Measurements from ENCODE around the gene PRELID2. TPM values are rescaled to one million over a fixed set of nuclear protein-coding genes. Genes with fewer than 3 reads are reported as not detected.

Gene PRELID2
- total RNA-seq, 2 donors from 2014 or later: 4.1 to 5.4 TPM

- no peaks in the 10 kb centered on the region for H3K36me3 ChIP-seq
- DNase-seq (ENCODE audit: low spot score): no peak
- no peaks in the 10 kb centered on the region for H3K27me3 ChIP-seq (replicated peaks; ENCODE audit: insufficient read depth)
- WGBS: 91% methylated on average over 3 of the region's 3 CpGs
- H3K4me3 ChIP-seq: no peak overlapping the region
- TF ChIP-seq CTCF (IDR thresholded peaks at IDR 0.05) (no peak), POLR2A (IDR thresholded peaks at IDR 0.05) (no peak), POLR2AphosphoS5 (IDR thresholded peaks at IDR 0.05) (no peak)
- H3K9me3 ChIP-seq: no peaks in the 10 kb centered on the region
- intact Hi-C loops (cut with DNase I): no loop called here
- H3K27ac ChIP-seq: no peak overlapping the region
- H3K4me1 ChIP-seq (replicated peaks): no peaks in the 10 kb centered on the region
Measured at GRCh38 chr5:145853781-145854376, 18.7 kb upstream of the PRELID2 start.

- Histone ChIP-seq H3K27me3 (replicated peaks; ENCODE audit: insufficient read depth) (no peaks in the 10 kb centered on the region), H3K27ac (no peak overlapping the region), H3K4me1 (replicated peaks) (no peaks in the 10 kb centered on the region), H3K9me3 (no peaks in the 10 kb centered on the region), H3K4me3 (no peak overlapping the region), H3K36me3 (no peaks in the 10 kb centered on the region)
- DNase-seq (ENCODE audit: low spot score): no peak
- intact Hi-C loops (cut with DNase I): no loop called here
- WGBS: 67% methylated on average over 3 of the region's 3 CpGs
- TF ChIP-seq CTCF (IDR thresholded peaks at IDR 0.05) (no peak), POLR2AphosphoS5 (IDR thresholded peaks at IDR 0.05) (no peak), POLR2A (IDR thresholded peaks at IDR 0.05) (no peak)
Measured at GRCh38 chr5:145852990-145853389, 17.8 kb upstream of the PRELID2 start.

- DNase-seq (ENCODE audit: low spot score): no peak
- Histone ChIP-seq H3K27me3 (replicated peaks; ENCODE audit: insufficient read depth) (no peaks in the 10 kb centered on the region), H3K27ac (no peak overlapping the region), H3K36me3 (no peaks in the 10 kb centered on the region), H3K4me3 (no peak overlapping the region), H3K9me3 (no peaks in the 10 kb centered on the region), H3K4me1 (replicated peaks) (no peaks in the 10 kb centered on the region)
- intact Hi-C loops (cut with DNase I): no loop called here
- TF ChIP-seq POLR2A (IDR thresholded peaks at IDR 0.05): no peak
- no peak for TF ChIP-seq CTCF (IDR thresholded peaks at IDR 0.05)
- TF ChIP-seq POLR2AphosphoS5 (IDR thresholded peaks at IDR 0.05): no peak
- 85% methylated on average over 1 of the region's 1 CpG for WGBS
Measured at GRCh38 chr5:145848854-145849253, 13.7 kb upstream of the PRELID2 start.

- no peak overlapping the region for H3K27ac ChIP-seq
- no peaks in the 10 kb centered on the region for H3K4me1 ChIP-seq (replicated peaks)
- H3K4me3 ChIP-seq: no peak overlapping the region
- TF ChIP-seq POLR2AphosphoS5 (IDR thresholded peaks at IDR 0.05) (no peak), POLR2A (IDR thresholded peaks at IDR 0.05) (no peak), CTCF (IDR thresholded peaks at IDR 0.05) (no peak)
- H3K27me3 ChIP-seq (replicated peaks; ENCODE audit: insufficient read depth): no peaks in the 10 kb centered on the region
- DNase-seq (ENCODE audit: low spot score): no peak
- WGBS: 90% methylated on average over 6 of the region's 6 CpGs
- intact Hi-C loops (cut with DNase I): no loop called here
- H3K36me3 ChIP-seq: no peaks in the 10 kb centered on the region
- no peaks in the 10 kb centered on the region for H3K9me3 ChIP-seq
Measured at GRCh38 chr5:145847499-145848497, 12.7 kb upstream of the PRELID2 start.

All from prostate gland (tissue), 2 donors.